Cortex of kidney (tissue), 1 donor: Measurements from ENCODE around the gene FAM43A.

Source experiments
- DNase-seq: peaks from one replicate; lab custom pipeline; 2025; lab: John Stamatoyannopoulos, UW

Gene FAM43A

GRCh38 chr3:194675680-194676079, 10.0 kb upstream of the FAM43A start:
- no peak for DNase-seq

- DNase-seq, result no peak
These were observed 9.2 kb upstream of the FAM43A start for GRCh38 chr3:194676471-194676870.

- DNase-seq, result no peak
These were observed 4.6 kb upstream of the FAM43A start for GRCh38 chr3:194680888-194681615.

- DNase-seq, result no peak
These were observed 3.4 kb upstream of the FAM43A start for GRCh38 chr3:194682189-194682693.

- DNase-seq, result no peak
These were observed 2.9 kb upstream of the FAM43A start for GRCh38 chr3:194682694-194683310.

GRCh38 chr3:194683380-194683779, 2.3 kb upstream of the FAM43A start:
- no peak for DNase-seq

GRCh38 chr3:194685065-194685717, 492 bp upstream of the FAM43A start:
- no peak for DNase-seq

GRCh38 chr3:194686414-194686815, 732 bp downstream of the FAM43A start:
- no peak for DNase-seq

- no peak for DNase-seq
These were observed 1.3 kb downstream of the FAM43A start for GRCh38 chr3:194686816-194687637.

GRCh38 chr3:194687638-194688199, 2.0 kb downstream of the FAM43A start:
- no peak for DNase-seq

GRCh38 chr3:194688200-194688740, 2.6 kb downstream of the FAM43A start:
- no peak for DNase-seq

GRCh38 chr3:194688946-194689345, 3.3 kb downstream of the FAM43A start:
- DNase-seq, result no peak

GRCh38 chr3:194689493-194689944, 3.8 kb downstream of the FAM43A start:
- DNase-seq, result no peak

- DNase-seq, result no peak
These were observed 5.1 kb downstream of the FAM43A start for GRCh38 chr3:194690501-194691372.

GRCh38 chr3:194691481-194692283, 6.0 kb downstream of the FAM43A start:
- no peak for DNase-seq

- DNase-seq, result no peak
These were observed 11.0 kb downstream of the FAM43A start for GRCh38 chr3:194696702-194697101.

- DNase-seq, result no peak
These were observed 16.9 kb downstream of the FAM43A start for GRCh38 chr3:194702545-194702944.

- DNase-seq, result no peak
These were observed 19.5 kb downstream of the FAM43A start for GRCh38 chr3:194705227-194705626.

GRCh38 chr3:194705761-194706160, 20.1 kb downstream of the FAM43A start:
- no peak for DNase-seq

- DNase-seq, result no peak
These were observed 21.5 kb downstream of the FAM43A start for GRCh38 chr3:194707147-194707540.
